SU-DHL-6 (cell line): Measurements from ENCODE around the gene ATP6V0A1.

Source experiments
- H2AFZ ChIP-seq: fragments of 200-600 bp; sonication (generic); 2 replicates; pipeline ENCODE4 v1.6.1; 2014; ENCODE audit warnings: low read depth, mild to moderate bottlenecking, moderate library complexity, mixed read lengths, antibody characterized with exemption, low read length; ENCODE audit not compliant: severe bottlenecking
- H3F3A ChIP-seq: fragments of 200-600 bp; shearing (Covaris generic); 2 replicates; pipeline ENCODE4 v1.6.0; 2016; ENCODE audit warnings: antibody characterized with exemption, mild to moderate bottlenecking; ENCODE audit not compliant: insufficient read depth
- H3K27ac ChIP-seq: fragments of 200-600 bp; sonication (generic); 2 replicates; pipeline ENCODE4 v1.5.1; 2016; ENCODE audit warnings: low read depth, mild to moderate bottlenecking, low read length, moderate library complexity, mixed read lengths
- H3K27me3 ChIP-seq: fragments of 200-600 bp; sonication (generic), shearing (Covaris generic); 2 replicates; pipeline ENCODE4 v1.6.0; 2014; ENCODE audit warnings: mild to moderate bottlenecking, low read length
- H3K36me3 ChIP-seq: fragments of 200-600 bp; sonication (generic); 2 replicates; pipeline ENCODE4 v1.6.1; 2014; ENCODE audit warnings: mild to moderate bottlenecking, low read length, mixed read lengths
- H3K4me2 ChIP-seq: fragments of 300-600, 200-600 bp; shearing (Covaris generic), sonication (generic); 2 replicates; pipeline ENCODE4 v1.6.0; 2014; ENCODE audit warnings: low read length, low read depth, mild to moderate bottlenecking; ENCODE audit not compliant: poor library complexity, severe bottlenecking
- H3K4me3 ChIP-seq: fragments of 200-600 bp; sonication (generic); 2 replicates; pipeline ENCODE4 v1.5.1; 2014; ENCODE audit warnings: antibody characterized with exemption, low read length, mild to moderate bottlenecking, mixed read lengths; ENCODE audit not compliant: insufficient read depth, poor library complexity, severe bottlenecking
- H3K79me2 ChIP-seq: fragments of 200-600 bp; sonication (generic); 2 replicates; pipeline ENCODE4 v1.6.1; 2014; ENCODE audit warnings: mild to moderate bottlenecking, low read length, moderate library complexity; ENCODE audit not compliant: insufficient read depth
- H3K9ac ChIP-seq: fragments of 200-600 bp; sonication (generic); 2 replicates; pipeline ENCODE4 v1.7.0; 2014; ENCODE audit warnings: mild to moderate bottlenecking, low read length
- H3K9me2 ChIP-seq: fragments of 200-600 bp; sonication (generic); replicated peaks from 2 replicates; pipeline ENCODE4 v1.6.1; 2014; ENCODE audit warnings: low read length; ENCODE audit not compliant: insufficient read depth
- H3K9me3 ChIP-seq: fragments of 200-600 bp; sonication (generic); 2 replicates; pipeline ENCODE4 v1.6.1; 2014; ENCODE audit warnings: low read length, mixed read lengths; ENCODE audit not compliant: insufficient read depth
- H4K20me1 ChIP-seq: fragments of 200-600 bp; sonication (generic); 2 replicates; pipeline ENCODE4 v1.6.1; 2014; ENCODE audit warnings: low read depth, mild to moderate bottlenecking, antibody characterized with exemption, low read length, moderate library complexity, mixed read lengths
- EZH2phosphoT487 ChIP-seq: fragments of 200-600 bp; sonication (generic), shearing (Covaris generic); conservative IDR thresholded peaks from 2 replicates; pipeline ENCODE4 v1.6.1; 2018; ENCODE audit warnings: mild to moderate bottlenecking, antibody characterized with exemption, low read length, moderate library complexity, mixed read lengths
- TF ChIP-seq, protein P1 (sequence below): fragments of 200-600 bp; sonication (generic); IDR thresholded peaks from one replicate; pipeline ENCODE4 v1.5.1; 2017; ENCODE audit warnings: antibody characterized with exemption, mild to moderate bottlenecking, low read length, moderate library complexity; ENCODE audit not compliant: insufficient read depth, poor library complexity, severe bottlenecking

The ATP6V0A1 gene

DNA sequence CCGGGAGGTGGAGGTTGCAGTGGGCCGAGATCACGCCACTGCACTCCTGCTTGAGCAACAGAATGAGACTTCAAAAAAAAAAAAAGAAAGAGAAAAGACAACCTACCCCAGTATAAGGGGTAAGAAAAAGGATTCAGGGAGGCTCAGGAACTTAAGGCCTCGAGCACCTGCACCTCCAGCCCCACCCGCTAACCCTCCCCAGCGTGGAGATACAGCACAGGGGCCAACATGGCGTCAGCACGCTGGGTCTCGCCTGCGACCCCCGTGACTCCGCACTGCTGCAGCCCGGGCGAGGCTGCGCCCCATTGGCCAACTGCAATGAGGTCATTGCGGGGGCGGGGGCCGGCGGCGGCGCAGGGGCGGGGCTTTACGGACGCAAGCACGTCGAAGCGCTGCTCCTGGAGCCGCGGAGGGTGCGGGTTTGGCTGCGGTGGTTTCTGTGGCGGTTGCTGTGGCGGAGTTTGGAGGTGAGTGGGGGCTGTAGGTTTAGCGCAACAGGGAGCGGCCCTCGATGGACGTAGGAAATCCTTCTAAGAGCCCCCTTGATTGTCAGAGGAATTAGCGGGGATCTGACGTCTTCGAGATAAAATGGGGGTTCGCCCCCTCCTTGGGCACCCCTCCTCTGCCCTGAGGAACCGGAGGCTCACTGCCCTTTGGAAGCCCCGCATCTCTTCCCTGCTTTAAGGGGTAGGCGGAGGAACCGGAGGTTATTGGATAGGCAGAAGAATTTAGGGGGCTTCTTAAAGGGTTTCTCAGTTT is at the start of gene ATP6V0A1:
Gene ATP6V0A1 (plus strand): TSS at position 382 of the 759 bp plus-strand sequence. CDS start 2,017 bp downstream, outside the sequence.
- H4K20me1 ChIP-seq, result no peaks in the 10 kb centered on the region
- H2AFZ ChIP-seq, result peak within 1 kb of the TSS; percentile 78

GRCh38 chr17:42409523-42410318 is 49.0 kb upstream of the ATP6V0A1 start:
- Histone ChIP-seq H4K20me1 (no peaks in the 10 kb centered on the region), H3K4me3 (no peak overlapping the region), H3K9me2 (no peaks in the 10 kb centered on the region), H2AFZ (no peak overlapping the region), H3K79me2 (no peaks in the 10 kb centered on the region), H3K36me3 (no peaks in the 10 kb centered on the region), H3K4me2 (no peak overlapping the region), H3K27ac (no peak overlapping the region), H3F3A (no peaks in the 10 kb centered on the region), H3K9me3 (no peaks in the 10 kb centered on the region), H3K9ac (no peak overlapping the region), H3K27me3 (no peaks in the 10 kb centered on the region)
- TF ChIP-seq, protein P1, sequence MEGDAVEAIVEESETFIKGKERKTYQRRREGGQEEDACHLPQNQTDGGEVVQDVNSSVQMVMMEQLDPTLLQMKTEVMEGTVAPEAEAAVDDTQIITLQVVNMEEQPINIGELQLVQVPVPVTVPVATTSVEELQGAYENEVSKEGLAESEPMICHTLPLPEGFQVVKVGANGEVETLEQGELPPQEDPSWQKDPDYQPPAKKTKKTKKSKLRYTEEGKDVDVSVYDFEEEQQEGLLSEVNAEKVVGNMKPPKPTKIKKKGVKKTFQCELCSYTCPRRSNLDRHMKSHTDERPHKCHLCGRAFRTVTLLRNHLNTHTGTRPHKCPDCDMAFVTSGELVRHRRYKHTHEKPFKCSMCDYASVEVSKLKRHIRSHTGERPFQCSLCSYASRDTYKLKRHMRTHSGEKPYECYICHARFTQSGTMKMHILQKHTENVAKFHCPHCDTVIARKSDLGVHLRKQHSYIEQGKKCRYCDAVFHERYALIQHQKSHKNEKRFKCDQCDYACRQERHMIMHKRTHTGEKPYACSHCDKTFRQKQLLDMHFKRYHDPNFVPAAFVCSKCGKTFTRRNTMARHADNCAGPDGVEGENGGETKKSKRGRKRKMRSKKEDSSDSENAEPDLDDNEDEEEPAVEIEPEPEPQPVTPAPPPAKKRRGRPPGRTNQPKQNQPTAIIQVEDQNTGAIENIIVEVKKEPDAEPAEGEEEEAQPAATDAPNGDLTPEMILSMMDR, result no peak
- TF ChIP-seq EZH2phosphoT487, result no peak

More for the DNA sequence above, at the start of gene ATP6V0A1:
- peak within 1 kb of the TSS; percentile 85 for H3K9ac ChIP-seq
- H3K9me3 ChIP-seq, result no peaks in the 10 kb centered on the region
- TF ChIP-seq, protein P1, result no peak
- TF ChIP-seq EZH2phosphoT487, result no peak
- no peaks in the 10 kb centered on the region for H3K36me3 ChIP-seq
- peak within 1 kb of the TSS; percentile 93 for H3K4me2 ChIP-seq
- H3K27me3 ChIP-seq, result no peaks in the 10 kb centered on the region
- peak within 1 kb of the TSS; percentile 82 for H3K27ac ChIP-seq
- H3K4me3 ChIP-seq, result peak within 1 kb of the TSS; percentile 85
- H3K79me2 ChIP-seq, result peaks cover 21% of the 10 kb centered on the region
- H3K9me2 ChIP-seq, result no peaks in the 10 kb centered on the region
- peaks cover 29% of the 10 kb centered on the region for H3F3A ChIP-seq

DNA sequence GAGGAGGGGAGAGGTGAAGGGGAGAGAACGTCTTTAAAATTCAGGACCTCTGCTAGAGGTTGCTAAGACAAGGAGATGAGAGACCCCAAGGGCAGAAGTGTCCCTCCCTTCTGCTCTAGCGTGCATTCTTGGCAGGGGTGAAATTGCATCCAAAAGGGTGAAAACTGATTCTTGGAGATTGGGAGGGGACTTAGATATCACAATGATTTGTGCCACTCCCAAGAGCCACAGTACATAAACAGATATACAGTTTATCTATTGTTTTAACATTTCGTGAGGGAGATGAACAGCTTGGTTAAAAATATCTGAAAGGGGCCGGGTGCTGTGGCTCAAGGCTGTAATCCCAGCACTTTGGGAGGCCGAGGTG is 48.4 kb upstream of the ATP6V0A1 start:
- TF ChIP-seq EZH2phosphoT487, result no peak
- TF ChIP-seq, protein P1, result no peak
- Histone ChIP-seq H4K20me1 (no peaks in the 10 kb centered on the region), H3K4me2 (no peak overlapping the region), H3K9ac (no peak overlapping the region), H3K9me3 (no peaks in the 10 kb centered on the region), H3K9me2 (no peaks in the 10 kb centered on the region), H3F3A (no peaks in the 10 kb centered on the region), H2AFZ (no peak overlapping the region), H3K27me3 (no peaks in the 10 kb centered on the region), H3K27ac (no peak overlapping the region), H3K4me3 (no peak overlapping the region), H3K79me2 (no peaks in the 10 kb centered on the region), H3K36me3 (no peaks in the 10 kb centered on the region)
